ENCODE results near the gene NEURL1B.

NEURL1B gene

GRCh38 chr5:172626031-172626581 lies 15.0 kb upstream of the NEURL1B start:
- H3K27ac ChIP-seq: no peak overlapping the region
- TF ChIP-seq ZFX (IDR thresholded peaks at IDR 0.05) (no peak), CTCF (conservative IDR thresholded peaks at IDR 0.05) (no peak)

GRCh38 chr5:172630082-172630481 lies 11.0 kb upstream of the NEURL1B start:
- H3K27ac ChIP-seq: no peak overlapping the region
- TF ChIP-seq ZFX (IDR thresholded peaks at IDR 0.05) (no peak), CTCF (conservative IDR thresholded peaks at IDR 0.05) (no peak)

- no peak overlapping the region for H3K27ac ChIP-seq
- no peak for TF ChIP-seq CTCF (conservative IDR thresholded peaks at IDR 0.05)
- no peak for TF ChIP-seq ZFX (IDR thresholded peaks at IDR 0.05)
Measured at GRCh38 chr5:172630482-172630881, 10.6 kb upstream of the NEURL1B start.

- TF ChIP-seq CTCF (conservative IDR thresholded peaks at IDR 0.05) (no peak), ZFX (IDR thresholded peaks at IDR 0.05) (no peak)
- no peak overlapping the region for H3K27ac ChIP-seq
Measured at GRCh38 chr5:172630986-172631385, 10.1 kb upstream of the NEURL1B start.

- no peak for TF ChIP-seq CTCF (conservative IDR thresholded peaks at IDR 0.05)
- no peak for TF ChIP-seq ZFX (IDR thresholded peaks at IDR 0.05)
Measured at GRCh38 chr5:172632346-172633092, 8.5 kb upstream of the NEURL1B start.

GRCh38 chr5:172633403-172633970 lies 7.6 kb upstream of the NEURL1B start:
- TF ChIP-seq ZFX (IDR thresholded peaks at IDR 0.05): no peak
- TF ChIP-seq CTCF (conservative IDR thresholded peaks at IDR 0.05): no peak
- H3K27ac ChIP-seq: no peak overlapping the region

More at GRCh38 chr5:172632346-172633092, 8.5 kb upstream of the NEURL1B start:
- no peak overlapping the region for H3K27ac ChIP-seq
